HEK293 (cell line): ENCODE results near the gene LDHD.

Experiments
- CTCF ChIA-PET: fragments of 350-600 bp; formaldehyde crosslinking; extraction: SDS; loops from one replicate; lab custom pipeline; 2021; ENCODE audit warnings: antibody characterized with exemption; lab: Yijun Ruan, JAX
- POLR2A ChIA-PET: fragments of 300-600 bp; formaldehyde crosslinking; extraction: SDS; loops from one replicate; lab custom pipeline; 2020; ENCODE audit warnings: antibody characterized with exemption, inconsistent platforms; lab: Yijun Ruan, JAX
- H3K27ac ChIP-seq: fragments of 200-500 bp; sonication (Bioruptor generic); 2 replicates; pipeline ENCODE4 v1.5.1; 2014; ENCODE audit warnings: low read depth, low read length, control low read depth, inconsistent platforms; ENCODE audit errors: extremely low read depth
- H3K36me3 ChIP-seq, 2 experiments: fragments of 200-500 bp in 1 of 2; sonication (Bioruptor generic) in 1 of 2; 1 replicate in 1 of 2; 2 replicates in 1 of 2; pipeline ENCODE4 v1.5.1; 2014 to 2017; ENCODE audit warnings: inconsistent platforms in 2 of 2, low read length in 2 of 2; ENCODE audit not compliant: control insufficient read depth in 2 of 2, insufficient read depth in 1 of 2
- H3K4me1 ChIP-seq: fragments of 200-500 bp; sonication (Bioruptor generic); 2 replicates; pipeline ENCODE4 v1.5.1; 2014; ENCODE audit warnings: mild to moderate bottlenecking, low read length, inconsistent platforms; ENCODE audit not compliant: control insufficient read depth, insufficient read depth
- H3K4me3 ChIP-seq: 2 replicates; pipeline ENCODE4 v1.5.1; 2011; ENCODE audit warnings: low read depth, mild to moderate bottlenecking, control low read depth, low read length, moderate library complexity
- H3K9me3 ChIP-seq: fragments of 200-500 bp; sonication (Bioruptor generic); 2 replicates; pipeline ENCODE4 v1.5.1; 2014; ENCODE audit warnings: low read depth, low read length, inconsistent platforms; ENCODE audit not compliant: control insufficient read depth, insufficient read depth
- GLI4 ChIP-seq: fragments of 450-650 bp; formaldehyde crosslinking; IDR thresholded peaks from 2 replicates; pipeline ENCODE4 v1.5.1; 2016; ENCODE audit warnings: missing biosample characterization, missing genetic modification characterization
- KLF10 ChIP-seq: fragments of 450-650 bp; IDR thresholded peaks from 2 replicates; pipeline ENCODE4 v1.5.1; 2018; ENCODE audit warnings: missing biosample characterization, mild to moderate bottlenecking, missing genetic modification characterization
- KLF16 ChIP-seq: fragments of 450-650 bp; formaldehyde crosslinking; IDR thresholded peaks from 2 replicates; pipeline ENCODE4 v1.5.1; 2017; ENCODE audit warnings: missing biosample characterization, missing genetic modification characterization
- REPIN1 ChIP-seq: fragments of 450-650 bp; formaldehyde crosslinking; IDR thresholded peaks from 2 replicates; pipeline ENCODE4 v1.5.1; 2017; ENCODE audit warnings: missing biosample characterization, missing genetic modification characterization, low read depth
- ZBTB8A ChIP-seq: fragments of 450-650 bp; formaldehyde crosslinking; IDR thresholded peaks from 2 replicates; pipeline ENCODE4 v1.5.1; 2016; ENCODE audit warnings: missing biosample characterization, missing genetic modification characterization
- ZNF121 ChIP-seq: fragments of 450-650 bp; formaldehyde crosslinking; IDR thresholded peaks from 2 replicates; pipeline ENCODE4 v1.5.1; 2016; ENCODE audit warnings: missing biosample characterization, missing genetic modification characterization
- ZNF2 ChIP-seq: fragments of 450-650 bp; formaldehyde crosslinking; IDR thresholded peaks from 2 replicates; pipeline ENCODE4 v1.5.1; 2016; ENCODE audit warnings: missing biosample characterization, missing genetic modification characterization
- ZNF561 ChIP-seq: fragments of 450-650 bp; IDR thresholded peaks from 2 replicates; pipeline ENCODE4 v1.5.1; 2018; ENCODE audit warnings: missing biosample characterization, missing genetic modification characterization, borderline replicate concordance
- ZNF677 ChIP-seq: fragments of 450-650 bp; IDR thresholded peaks from 2 replicates; pipeline ENCODE4 v1.5.0; 2018; ENCODE audit warnings: missing biosample characterization, mild to moderate bottlenecking, missing genetic modification characterization, moderate library complexity
- ZNF791 ChIP-seq: fragments of 450-650 bp; formaldehyde crosslinking; IDR thresholded peaks from 2 replicates; pipeline ENCODE4 v1.5.1; 2016; ENCODE audit warnings: missing biosample characterization, missing genetic modification characterization
- ZSCAN16 ChIP-seq: fragments of 450-650 bp; formaldehyde crosslinking; IDR thresholded peaks from 2 replicates; pipeline ENCODE4 v1.5.1; 2016; ENCODE audit warnings: missing biosample characterization, missing genetic modification characterization
- TF ChIP-seq, protein P1 (sequence below): fragments of 450-650 bp; formaldehyde crosslinking; IDR thresholded peaks from 2 replicates; pipeline ENCODE4 v1.5.1; 2016; ENCODE audit warnings: missing biosample characterization, missing genetic modification characterization
- TF ChIP-seq, protein P2 (sequence below): fragments of 450-650 bp; formaldehyde crosslinking; IDR thresholded peaks from 2 replicates; pipeline ENCODE4 v1.5.1; 2017; ENCODE audit warnings: missing biosample characterization, mild to moderate bottlenecking, missing genetic modification characterization, moderate library complexity
- TF ChIP-seq, protein P3 (sequence below): fragments of 450-650 bp; formaldehyde crosslinking; IDR thresholded peaks from 2 replicates; pipeline ENCODE4 v1.5.1; 2016; ENCODE audit warnings: missing biosample characterization, missing genetic modification characterization
- TF ChIP-seq, protein P4 (sequence below): fragments of 450-650 bp; formaldehyde crosslinking; IDR thresholded peaks from 2 replicates; pipeline ENCODE4 v1.5.1; 2017; ENCODE audit warnings: missing biosample characterization, missing genetic modification characterization
- TF ChIP-seq, protein P5 (sequence below): fragments of 450-650 bp; formaldehyde crosslinking; IDR thresholded peaks from 2 replicates; pipeline ENCODE4 v1.5.1; 2016; ENCODE audit warnings: missing biosample characterization, missing genetic modification characterization
- TF ChIP-seq, protein P6 (sequence below): fragments of 450-650 bp; formaldehyde crosslinking; IDR thresholded peaks from 2 replicates; pipeline ENCODE4 v1.5.0; 2017; ENCODE audit warnings: missing biosample characterization, missing genetic modification characterization, borderline replicate concordance
- TF ChIP-seq, protein P7 (sequence below): fragments of 450-650 bp; formaldehyde crosslinking; IDR thresholded peaks from 2 replicates; pipeline ENCODE4 v1.5.1; 2016; ENCODE audit warnings: missing biosample characterization, missing genetic modification characterization

Gene LDHD

DNA sequence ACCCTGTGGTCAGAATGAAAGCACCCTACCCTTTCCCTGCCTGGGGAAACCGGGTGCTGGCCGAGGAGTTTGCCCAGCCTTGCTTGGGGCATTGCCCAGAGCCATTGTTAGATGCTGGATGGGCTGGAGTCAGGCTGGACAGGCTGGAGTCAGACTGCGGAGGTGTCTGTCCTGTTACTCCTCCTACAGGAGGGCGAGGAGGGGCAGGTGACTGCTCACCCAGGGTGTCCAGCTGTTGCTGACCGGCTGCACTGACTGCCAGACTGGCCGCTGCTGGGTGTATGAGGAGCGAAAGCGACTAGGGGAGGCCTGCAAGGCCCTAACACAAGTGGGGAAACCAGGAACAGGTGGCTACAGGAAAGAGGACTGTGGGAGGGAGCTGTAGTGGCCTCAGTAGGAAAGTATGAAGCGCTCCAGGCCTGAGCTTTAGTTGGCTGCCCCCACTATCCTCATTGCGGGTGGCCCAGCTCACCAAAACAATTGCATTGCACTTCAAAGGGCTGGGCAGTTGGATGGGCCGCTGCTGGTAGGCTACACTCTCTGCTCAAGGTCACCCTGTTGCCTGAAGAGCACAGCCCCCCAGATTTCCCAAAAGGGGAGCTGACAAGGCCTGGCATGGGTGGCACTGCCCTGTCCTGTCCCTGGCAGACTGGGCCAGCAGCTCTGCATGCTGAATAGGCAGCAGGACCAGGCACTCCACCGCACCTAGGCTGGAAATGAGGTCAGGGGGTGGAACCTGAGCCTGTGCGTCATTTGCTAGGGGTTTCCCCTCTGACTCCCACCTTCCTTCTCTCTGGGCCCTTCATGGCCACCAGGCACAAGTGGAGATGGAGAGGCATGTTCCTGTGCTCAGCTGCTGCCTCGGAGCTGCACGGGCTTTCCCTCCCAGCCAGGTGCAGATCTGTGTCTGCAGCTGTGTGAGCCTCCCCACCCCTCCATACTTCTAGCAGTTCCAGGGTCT is 18.4 kb downstream of the LDHD start (continued):
- TF ChIP-seq, protein P1, sequence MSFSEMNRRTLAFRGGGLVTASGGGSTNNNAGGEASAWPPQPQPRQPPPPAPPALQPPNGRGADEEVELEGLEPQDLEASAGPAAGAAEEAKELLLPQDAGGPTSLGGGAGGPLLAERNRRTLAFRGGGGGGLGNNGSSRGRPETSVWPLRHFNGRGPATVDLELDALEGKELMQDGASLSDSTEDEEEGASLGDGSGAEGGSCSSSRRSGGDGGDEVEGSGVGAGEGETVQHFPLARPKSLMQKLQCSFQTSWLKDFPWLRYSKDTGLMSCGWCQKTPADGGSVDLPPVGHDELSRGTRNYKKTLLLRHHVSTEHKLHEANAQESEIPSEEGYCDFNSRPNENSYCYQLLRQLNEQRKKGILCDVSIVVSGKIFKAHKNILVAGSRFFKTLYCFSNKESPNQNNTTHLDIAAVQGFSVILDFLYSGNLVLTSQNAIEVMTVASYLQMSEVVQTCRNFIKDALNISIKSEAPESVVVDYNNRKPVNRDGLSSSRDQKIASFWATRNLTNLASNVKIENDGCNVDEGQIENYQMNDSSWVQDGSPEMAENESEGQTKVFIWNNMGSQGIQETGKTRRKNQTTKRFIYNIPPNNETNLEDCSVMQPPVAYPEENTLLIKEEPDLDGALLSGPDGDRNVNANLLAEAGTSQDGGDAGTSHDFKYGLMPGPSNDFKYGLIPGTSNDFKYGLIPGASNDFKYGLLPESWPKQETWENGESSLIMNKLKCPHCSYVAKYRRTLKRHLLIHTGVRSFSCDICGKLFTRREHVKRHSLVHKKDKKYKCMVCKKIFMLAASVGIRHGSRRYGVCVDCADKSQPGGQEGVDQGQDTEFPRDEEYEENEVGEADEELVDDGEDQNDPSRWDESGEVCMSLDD (tag by site-specific recombination) = no peak
- TF ChIP-seq, protein P2, sequence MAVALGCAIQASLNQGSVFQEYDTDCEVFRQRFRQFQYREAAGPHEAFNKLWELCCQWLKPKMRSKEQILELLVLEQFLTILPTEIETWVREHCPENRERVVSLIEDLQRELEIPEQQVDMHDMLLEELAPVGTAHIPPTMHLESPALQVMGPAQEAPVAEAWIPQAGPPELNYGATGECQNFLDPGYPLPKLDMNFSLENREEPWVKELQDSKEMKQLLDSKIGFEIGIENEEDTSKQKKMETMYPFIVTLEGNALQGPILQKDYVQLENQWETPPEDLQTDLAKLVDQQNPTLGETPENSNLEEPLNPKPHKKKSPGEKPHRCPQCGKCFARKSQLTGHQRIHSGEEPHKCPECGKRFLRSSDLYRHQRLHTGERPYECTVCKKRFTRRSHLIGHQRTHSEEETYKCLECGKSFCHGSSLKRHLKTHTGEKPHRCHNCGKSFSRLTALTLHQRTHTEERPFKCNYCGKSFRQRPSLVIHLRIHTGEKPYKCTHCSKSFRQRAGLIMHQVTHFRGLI (tag by site-specific recombination) = no peak
- TF ChIP-seq, protein P3, sequence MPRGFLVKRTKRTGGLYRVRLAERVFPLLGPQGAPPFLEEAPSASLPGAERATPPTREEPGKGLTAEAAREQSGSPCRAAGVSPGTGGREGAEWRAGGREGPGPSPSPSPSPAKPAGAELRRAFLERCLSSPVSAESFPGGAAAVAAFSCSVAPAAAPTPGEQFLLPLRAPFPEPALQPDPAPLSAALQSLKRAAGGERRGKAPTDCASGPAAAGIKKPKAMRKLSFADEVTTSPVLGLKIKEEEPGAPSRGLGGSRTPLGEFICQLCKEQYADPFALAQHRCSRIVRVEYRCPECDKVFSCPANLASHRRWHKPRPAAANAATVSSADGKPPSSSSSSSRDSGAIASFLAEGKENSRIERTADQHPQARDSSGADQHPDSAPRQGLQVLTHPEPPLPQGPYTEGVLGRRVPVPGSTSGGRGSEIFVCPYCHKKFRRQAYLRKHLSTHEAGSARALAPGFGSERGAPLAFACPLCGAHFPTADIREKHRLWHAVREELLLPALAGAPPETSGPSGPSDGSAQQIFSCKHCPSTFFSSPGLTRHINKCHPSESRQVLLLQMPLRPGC (tag by site-specific recombination) = no peak
- TF ChIP-seq, protein P4, sequence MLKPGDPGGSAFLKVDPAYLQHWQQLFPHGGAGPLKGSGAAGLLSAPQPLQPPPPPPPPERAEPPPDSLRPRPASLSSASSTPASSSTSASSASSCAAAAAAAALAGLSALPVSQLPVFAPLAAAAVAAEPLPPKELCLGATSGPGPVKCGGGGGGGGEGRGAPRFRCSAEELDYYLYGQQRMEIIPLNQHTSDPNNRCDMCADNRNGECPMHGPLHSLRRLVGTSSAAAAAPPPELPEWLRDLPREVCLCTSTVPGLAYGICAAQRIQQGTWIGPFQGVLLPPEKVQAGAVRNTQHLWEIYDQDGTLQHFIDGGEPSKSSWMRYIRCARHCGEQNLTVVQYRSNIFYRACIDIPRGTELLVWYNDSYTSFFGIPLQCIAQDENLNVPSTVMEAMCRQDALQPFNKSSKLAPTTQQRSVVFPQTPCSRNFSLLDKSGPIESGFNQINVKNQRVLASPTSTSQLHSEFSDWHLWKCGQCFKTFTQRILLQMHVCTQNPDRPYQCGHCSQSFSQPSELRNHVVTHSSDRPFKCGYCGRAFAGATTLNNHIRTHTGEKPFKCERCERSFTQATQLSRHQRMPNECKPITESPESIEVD (tag by site-specific recombination) = no peak

DNA sequence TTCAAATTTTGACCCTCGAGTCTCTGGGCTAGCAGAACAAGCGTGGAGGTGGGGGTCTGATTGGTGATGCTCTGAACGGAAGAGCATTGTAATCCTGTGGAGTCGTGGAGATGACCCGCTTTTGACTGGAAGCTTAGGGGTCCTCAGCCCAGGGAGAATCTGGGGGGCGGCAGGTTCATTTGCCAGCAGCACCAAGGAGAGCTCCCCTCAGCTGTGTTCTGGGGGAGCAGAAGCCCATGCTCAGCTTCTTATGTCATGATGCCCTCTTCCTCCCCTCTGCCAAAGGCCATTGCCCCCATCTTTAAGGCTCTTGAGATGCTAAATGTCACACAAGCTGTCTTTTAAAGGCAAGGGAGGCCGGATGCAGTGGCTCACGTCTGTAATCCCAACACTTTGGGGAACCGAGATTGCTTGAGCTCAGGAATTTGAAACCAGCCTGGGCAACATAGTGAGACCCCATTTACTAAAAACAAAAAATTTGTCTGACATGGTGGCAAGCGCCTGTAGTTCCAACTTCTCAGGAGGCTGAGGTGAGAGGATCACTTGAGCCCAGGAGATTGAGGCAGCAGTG is 19.3 kb downstream of the LDHD start:
- Histone ChIP-seq H3K27ac (no peak overlapping the region), H3K4me3 (no peak overlapping the region), H3K36me3 (no peaks in the 10 kb centered on the region), H3K9me3 (no peaks in the 10 kb centered on the region), H3K4me1 (no peaks in the 10 kb centered on the region)
- POLR2A ChIA-PET = no interaction called here
- CTCF ChIA-PET = interaction anchor here (0.6 to 3.7 kb wide), 3 partner anchors 12 to 29 kb away, joined by 3 to 23 read pairs (median 3); no protein-coding TSS in a partner anchor
- TF ChIP-seq, protein P5, sequence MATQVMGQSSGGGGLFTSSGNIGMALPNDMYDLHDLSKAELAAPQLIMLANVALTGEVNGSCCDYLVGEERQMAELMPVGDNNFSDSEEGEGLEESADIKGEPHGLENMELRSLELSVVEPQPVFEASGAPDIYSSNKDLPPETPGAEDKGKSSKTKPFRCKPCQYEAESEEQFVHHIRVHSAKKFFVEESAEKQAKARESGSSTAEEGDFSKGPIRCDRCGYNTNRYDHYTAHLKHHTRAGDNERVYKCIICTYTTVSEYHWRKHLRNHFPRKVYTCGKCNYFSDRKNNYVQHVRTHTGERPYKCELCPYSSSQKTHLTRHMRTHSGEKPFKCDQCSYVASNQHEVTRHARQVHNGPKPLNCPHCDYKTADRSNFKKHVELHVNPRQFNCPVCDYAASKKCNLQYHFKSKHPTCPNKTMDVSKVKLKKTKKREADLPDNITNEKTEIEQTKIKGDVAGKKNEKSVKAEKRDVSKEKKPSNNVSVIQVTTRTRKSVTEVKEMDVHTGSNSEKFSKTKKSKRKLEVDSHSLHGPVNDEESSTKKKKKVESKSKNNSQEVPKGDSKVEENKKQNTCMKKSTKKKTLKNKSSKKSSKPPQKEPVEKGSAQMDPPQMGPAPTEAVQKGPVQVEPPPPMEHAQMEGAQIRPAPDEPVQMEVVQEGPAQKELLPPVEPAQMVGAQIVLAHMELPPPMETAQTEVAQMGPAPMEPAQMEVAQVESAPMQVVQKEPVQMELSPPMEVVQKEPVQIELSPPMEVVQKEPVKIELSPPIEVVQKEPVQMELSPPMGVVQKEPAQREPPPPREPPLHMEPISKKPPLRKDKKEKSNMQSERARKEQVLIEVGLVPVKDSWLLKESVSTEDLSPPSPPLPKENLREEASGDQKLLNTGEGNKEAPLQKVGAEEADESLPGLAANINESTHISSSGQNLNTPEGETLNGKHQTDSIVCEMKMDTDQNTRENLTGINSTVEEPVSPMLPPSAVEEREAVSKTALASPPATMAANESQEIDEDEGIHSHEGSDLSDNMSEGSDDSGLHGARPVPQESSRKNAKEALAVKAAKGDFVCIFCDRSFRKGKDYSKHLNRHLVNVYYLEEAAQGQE (tag by site-specific recombination) = peak; percentile 78
- TF ChIP-seq ZSCAN16 (tag by site-specific recombination) = no peak
- no peak for TF ChIP-seq GLI4 (tag by site-specific recombination)
- TF ChIP-seq, protein P6, sequence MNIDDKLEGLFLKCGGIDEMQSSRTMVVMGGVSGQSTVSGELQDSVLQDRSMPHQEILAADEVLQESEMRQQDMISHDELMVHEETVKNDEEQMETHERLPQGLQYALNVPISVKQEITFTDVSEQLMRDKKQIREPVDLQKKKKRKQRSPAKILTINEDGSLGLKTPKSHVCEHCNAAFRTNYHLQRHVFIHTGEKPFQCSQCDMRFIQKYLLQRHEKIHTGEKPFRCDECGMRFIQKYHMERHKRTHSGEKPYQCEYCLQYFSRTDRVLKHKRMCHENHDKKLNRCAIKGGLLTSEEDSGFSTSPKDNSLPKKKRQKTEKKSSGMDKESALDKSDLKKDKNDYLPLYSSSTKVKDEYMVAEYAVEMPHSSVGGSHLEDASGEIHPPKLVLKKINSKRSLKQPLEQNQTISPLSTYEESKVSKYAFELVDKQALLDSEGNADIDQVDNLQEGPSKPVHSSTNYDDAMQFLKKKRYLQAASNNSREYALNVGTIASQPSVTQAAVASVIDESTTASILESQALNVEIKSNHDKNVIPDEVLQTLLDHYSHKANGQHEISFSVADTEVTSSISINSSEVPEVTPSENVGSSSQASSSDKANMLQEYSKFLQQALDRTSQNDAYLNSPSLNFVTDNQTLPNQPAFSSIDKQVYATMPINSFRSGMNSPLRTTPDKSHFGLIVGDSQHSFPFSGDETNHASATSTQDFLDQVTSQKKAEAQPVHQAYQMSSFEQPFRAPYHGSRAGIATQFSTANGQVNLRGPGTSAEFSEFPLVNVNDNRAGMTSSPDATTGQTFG (tag by site-specific recombination) = no peak
- no peak for TF ChIP-seq ZNF791 (tag by site-specific recombination)
- TF ChIP-seq ZNF121 = peak; percentile 46; the same call in 1 of the 2 replicates
- TF ChIP-seq ZNF561 (tag by site-specific recombination) = no peak
- no peak for TF ChIP-seq ZNF677 (tag by site-specific recombination)
- TF ChIP-seq ZBTB8A (tag by site-specific recombination) = no peak
- TF ChIP-seq ZNF2 = no peak
- TF ChIP-seq, protein P7, sequence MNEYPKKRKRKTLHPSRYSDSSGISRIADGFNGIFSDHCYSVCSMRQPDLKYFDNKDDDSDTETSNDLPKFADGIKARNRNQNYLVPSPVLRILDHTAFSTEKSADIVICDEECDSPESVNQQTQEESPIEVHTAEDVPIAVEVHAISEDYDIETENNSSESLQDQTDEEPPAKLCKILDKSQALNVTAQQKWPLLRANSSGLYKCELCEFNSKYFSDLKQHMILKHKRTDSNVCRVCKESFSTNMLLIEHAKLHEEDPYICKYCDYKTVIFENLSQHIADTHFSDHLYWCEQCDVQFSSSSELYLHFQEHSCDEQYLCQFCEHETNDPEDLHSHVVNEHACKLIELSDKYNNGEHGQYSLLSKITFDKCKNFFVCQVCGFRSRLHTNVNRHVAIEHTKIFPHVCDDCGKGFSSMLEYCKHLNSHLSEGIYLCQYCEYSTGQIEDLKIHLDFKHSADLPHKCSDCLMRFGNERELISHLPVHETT (tag by site-specific recombination) = no peak
- no peak for TF ChIP-seq KLF10 (tag by site-specific recombination)
- no peak for TF ChIP-seq REPIN1
- no peak for TF ChIP-seq KLF16 (tag by site-specific recombination)
